HepG2 (cell line): Measurements from ENCODE around the gene INHA. TPM values are rescaled to one million over a fixed set of nuclear protein-coding genes. Genes with fewer than 3 reads are reported as not detected.

Experiments used
- AGO2 ChIP-seq: fragments of 200-400 bp; formaldehyde crosslinking; optimal IDR thresholded peaks from 2 replicates; pipeline ENCODE3; 2017; ENCODE audit warnings: mild to moderate bottlenecking, low read depth, low read length, moderate library complexity
- BCL3 ChIP-seq: sonication (generic); formaldehyde crosslinking; IDR thresholded peaks from 2 replicates; pipeline ENCODE4 v1.5.1; 2020; ENCODE audit warnings: mild to moderate bottlenecking, missing genetic modification reagents, moderate library complexity
- KDM5B ChIP-seq: sonication (generic); formaldehyde crosslinking; IDR thresholded peaks from 2 replicates; pipeline ENCODE4 v1.4.0; 2020; ENCODE audit warnings: missing genetic modification reagents, mild to moderate bottlenecking, borderline replicate concordance
- MAX ChIP-seq: IDR thresholded peaks from 2 replicates; pipeline ENCODE4 v1.6.1; 2012; ENCODE audit warnings: inconsistent platforms
- RNF219 ChIP-seq: sonication (generic); formaldehyde crosslinking; IDR thresholded peaks from 2 replicates; pipeline ENCODE4 v1.5.0; 2020; ENCODE audit warnings: mild to moderate bottlenecking, missing genetic modification reagents
- TBX2 ChIP-seq: sonication (generic); formaldehyde crosslinking; IDR thresholded peaks from 2 replicates; pipeline ENCODE4 v1.5.0; 2020; ENCODE audit warnings: missing genetic modification reagents, mild to moderate bottlenecking, borderline replicate concordance
- UBTF ChIP-seq: sonication (generic); formaldehyde crosslinking; IDR thresholded peaks from 2 replicates; pipeline ENCODE4 v1.4.0; 2020; ENCODE audit warnings: mild to moderate bottlenecking, missing genetic modification reagents
- ZBTB39 ChIP-seq: sonication (generic); formaldehyde crosslinking; IDR thresholded peaks from 2 replicates; pipeline ENCODE4 v1.5.0; 2020; ENCODE audit warnings: missing genetic modification reagents
- ZNF333 ChIP-seq: sonication (generic); formaldehyde crosslinking; IDR thresholded peaks from 2 replicates; pipeline ENCODE4 v1.4.0; 2020; ENCODE audit warnings: mild to moderate bottlenecking, missing genetic modification reagents, borderline replicate concordance
- ZNF503 ChIP-seq: sonication (generic); formaldehyde crosslinking; IDR thresholded peaks from 2 replicates; pipeline ENCODE4 v1.4.0; 2020; ENCODE audit warnings: missing genetic modification reagents
- ZNF574 ChIP-seq: sonication (generic); formaldehyde crosslinking; IDR thresholded peaks from 2 replicates; pipeline ENCODE4 v1.4.0; 2020; ENCODE audit warnings: missing genetic modification reagents
- ZNF839 ChIP-seq: sonication (generic); formaldehyde crosslinking; IDR thresholded peaks from 2 replicates; pipeline ENCODE4 v1.4.0; 2020; ENCODE audit warnings: missing genetic modification reagents, mild to moderate bottlenecking, borderline replicate concordance
- polyA plus RNA-seq, 8 experiments: library from polyadenylated mRNA; depleted of rRNA in 3 of 8; stranded (reverse) in 7 of 8; unstranded in 1 of 8; fragments of >200 nt; fragmentation: Illumina TruSeq in 4 of 8; extraction: Trizol in 4 of 8; gene quantifications; 2 replicates each; pipeline versions ENCODE4 v1.2.1 to v1.2.3, GENCODE V29; 2011 to 2016; ENCODE audit warnings: low read depth in 4 of 8, missing spikeins in 1 of 8, mixed read lengths in 1 of 8; ENCODE audit not compliant: insufficient read depth in 1 of 8
- total RNA-seq, 5 experiments: library from RNA; depleted of rRNA; stranded (reverse); fragments of >200 nt; fragmentation: Illumina TruSeq; extraction: Trizol; gene quantifications; 2 replicates each; pipeline ENCODE4 v1.2.3, GENCODE V29; 2016; ENCODE audit warnings: low read depth in 1 of 5

INHA gene
- total and polyA plus RNA-seq, 2 of the 13 experiments (the other 11 are each of a cell fraction or from before 2014, with no cell fraction given) = 4.1 to 15.2 TPM

GRCh38 chr2:219562049-219563020 lies 9.8 kb upstream of the INHA start (continued):
- TF ChIP-seq RNF219 (CRISPR knock-in tag) (no peak), UBTF (0 out of 2 replicates have a peak, but pooled peaks have one; percentile 25), MAX (0 out of 2 replicates have a peak, but pooled peaks have one; percentile 25), TBX2 (CRISPR knock-in tag) (peak; percentile 37; the same call in 1 of the 2 replicates), BCL3 (CRISPR knock-in tag) (peak; percentile 54; the same call in 1 of the 2 replicates), ZNF839 (CRISPR knock-in tag) (peak; percentile 64; the same call in 1 of the 2 replicates), ZBTB39 (CRISPR knock-in tag) (0 out of 2 replicates have a peak, but pooled peaks have one; percentile 12), ZNF503 (no peak), ZNF574 (CRISPR knock-in tag) (peak; percentile 9; the same call in 1 of the 2 replicates), AGO2 (peak; percentile 98), ZNF333 (CRISPR knock-in tag) (0 out of 2 replicates have a peak, but pooled peaks have one; percentile 37), KDM5B (CRISPR knock-in tag) (peak; percentile 41; the same call in 1 of the 2 replicates)
